ENCODE data around the gene SANBR.

- no peak for TF ChIP-seq CTCF (IDR thresholded peaks at IDR 0.05)
- TF ChIP-seq POLR2A (IDR thresholded peaks at IDR 0.05) = no peak
Observed at GRCh38 chr2:61018318-61018755, 47.3 kb upstream of the SANBR start.

Data from thyroid gland (tissue), 4 donors.